HepG2 (cell line): ENCODE measurements around the gene NAP1L4.

Experiments used
- BHLHE40 ChIP-seq: IDR thresholded peaks from 2 replicates; pipeline ENCODE4 v1.6.1; 2011; ENCODE audit warnings: low read length, improper control_type of control experiment
- CTCF ChIP-seq: sonication (generic); formaldehyde crosslinking; IDR thresholded peaks from 2 replicates; pipeline ENCODE4 v1.5.0; 2020; ENCODE audit warnings: mild to moderate bottlenecking, missing genetic modification reagents, moderate library complexity
- FIP1L1 ChIP-seq: fragments of 200-400 bp; formaldehyde crosslinking; IDR thresholded peaks from 2 replicates; pipeline ENCODE4 v1.6.1; 2018; ENCODE audit warnings: low read depth, mild to moderate bottlenecking, low read length, moderate library complexity, borderline replicate concordance; ENCODE audit not compliant: insufficient read depth
- PHF8 ChIP-seq: sonication (generic); formaldehyde crosslinking; IDR thresholded peaks from 2 replicates; pipeline ENCODE4 v1.5.0; 2020; ENCODE audit warnings: missing genetic modification reagents
- ZBTB7A ChIP-seq: sonication (generic); formaldehyde crosslinking; IDR thresholded peaks from 2 replicates; pipeline ENCODE4 v1.8.0; 2022; ENCODE audit warnings: mild to moderate bottlenecking, missing genetic modification reagents
- TF ChIP-seq, protein P1 (sequence below): sonication (generic); formaldehyde crosslinking; IDR thresholded peaks from 2 replicates; pipeline ENCODE4 v1.8.0; 2023; ENCODE audit warnings: mild to moderate bottlenecking, missing genetic modification reagents

DNA sequence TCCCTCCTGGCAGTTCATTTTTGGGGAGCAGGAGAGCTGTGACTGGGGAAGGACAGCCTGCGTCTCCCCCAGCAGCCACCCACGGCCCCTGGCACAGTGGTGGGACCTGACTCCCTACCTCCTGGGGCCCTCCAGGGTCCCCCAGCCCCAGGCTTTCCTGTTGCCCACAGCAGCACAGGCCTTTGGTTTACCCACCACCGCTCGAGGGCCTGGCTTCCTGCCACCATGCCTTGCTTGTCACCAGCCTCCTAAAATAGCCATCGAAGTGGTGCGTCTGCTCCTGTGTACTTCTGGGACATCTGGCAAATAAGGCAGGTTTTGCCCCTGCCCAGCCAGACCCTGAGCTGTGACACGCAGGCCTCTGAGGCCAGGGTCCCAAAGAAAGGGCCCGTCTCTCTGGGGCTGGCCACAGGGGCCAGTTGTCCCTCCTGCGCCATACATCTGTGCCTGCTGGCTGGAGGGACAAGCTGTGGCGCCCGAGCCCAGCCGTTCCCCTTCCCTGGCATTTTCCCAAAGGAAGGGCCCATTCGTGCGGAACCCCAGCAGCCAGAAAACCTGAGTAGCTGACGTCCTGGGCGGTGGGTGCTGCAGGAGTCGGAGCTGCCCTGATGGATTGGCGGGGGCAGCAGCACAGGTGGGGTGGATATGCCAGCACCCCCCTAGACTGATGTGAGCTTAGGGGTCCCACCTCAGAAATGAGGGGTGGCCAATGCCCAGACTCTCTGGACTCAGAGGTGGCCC, 77.5 kb downstream of the NAP1L4 start:
- TF ChIP-seq, protein P1, sequence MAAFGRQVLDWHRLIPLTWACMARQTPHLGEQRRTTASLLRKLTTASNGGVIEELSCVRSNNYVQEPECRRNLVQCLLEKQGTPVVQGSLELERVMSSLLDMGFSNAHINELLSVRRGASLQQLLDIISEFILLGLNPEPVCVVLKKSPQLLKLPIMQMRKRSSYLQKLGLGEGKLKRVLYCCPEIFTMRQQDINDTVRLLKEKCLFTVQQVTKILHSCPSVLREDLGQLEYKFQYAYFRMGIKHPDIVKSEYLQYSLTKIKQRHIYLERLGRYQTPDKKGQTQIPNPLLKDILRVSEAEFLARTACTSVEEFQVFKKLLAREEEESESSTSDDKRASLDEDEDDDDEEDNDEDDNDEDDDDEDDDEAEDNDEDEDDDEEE (CRISPR knock-in tag) = no peak
- no peak for TF ChIP-seq CTCF (CRISPR knock-in tag)
- no peak for TF ChIP-seq PHF8 (CRISPR knock-in tag)
- TF ChIP-seq ZBTB7A = no peak
- TF ChIP-seq FIP1L1 = no peak
- TF ChIP-seq BHLHE40 = no peak
